HEK293T (cell line): ENCODE data around the gene MATCAP1.

ENCODE experiments used
- CTCF ChIA-PET: fragments of 350-600 bp; formaldehyde crosslinking; extraction: SDS; loops from one replicate; lab custom pipeline; 2021; ENCODE audit warnings: antibody characterized with exemption, inconsistent platforms; lab: Yijun Ruan, JAX
- POLR2A ChIA-PET: fragments of 350-600 bp; formaldehyde crosslinking; extraction: SDS; loops from one replicate; lab custom pipeline; 2020; ENCODE audit warnings: antibody characterized with exemption, inconsistent platforms; lab: Yijun Ruan, JAX
- DNase-seq: peaks from one replicate; pipeline ENCODE4 v3.0.0; 2012; ENCODE audit warnings: mixed read lengths; ENCODE audit errors: extremely low spot score
- ARNT ChIP-seq: fragments of 450-650 bp; IDR thresholded peaks from 2 replicates; pipeline ENCODE4 v1.6.1; 2017; ENCODE audit warnings: mild to moderate bottlenecking
- BHLHE40 ChIP-seq: fragments of 450-650 bp; IDR thresholded peaks from 2 replicates; pipeline ENCODE4 v1.6.1; 2016; ENCODE audit warnings: mild to moderate bottlenecking, moderate library complexity, borderline replicate concordance
- CTBP1 ChIP-seq: fragments of 450-650 bp; IDR thresholded peaks from 2 replicates; pipeline ENCODE4 v1.6.1; 2016; ENCODE audit warnings: borderline replicate concordance
- ELF4 ChIP-seq: fragments of 450-650 bp; IDR thresholded peaks from 2 replicates; pipeline ENCODE4 v1.6.1; 2017; ENCODE audit warnings: antibody characterized with exemption
- FOXA1 ChIP-seq: fragments of 450-650 bp; IDR thresholded peaks from 2 replicates; pipeline ENCODE4 v1.6.1; 2016; ENCODE audit warnings: mild to moderate bottlenecking
- FOXK2 ChIP-seq: fragments of 450-650 bp; IDR thresholded peaks from 2 replicates; pipeline ENCODE4 v1.6.1; 2016; ENCODE audit warnings: mild to moderate bottlenecking
- FOXM1 ChIP-seq: fragments of 450-650 bp; IDR thresholded peaks from 2 replicates; pipeline ENCODE4 v1.6.1; 2017; ENCODE audit warnings: mild to moderate bottlenecking, borderline replicate concordance
- HDGF ChIP-seq: fragments of 450-650 bp; IDR thresholded peaks from 2 replicates; pipeline ENCODE4 v1.6.1; 2017; ENCODE audit warnings: antibody characterized with exemption, borderline replicate concordance
- L3MBTL2 ChIP-seq: fragments of 450-650 bp; conservative IDR thresholded peaks from 2 replicates; pipeline ENCODE4 v1.6.1; 2016; ENCODE audit warnings: mild to moderate bottlenecking
- LEF1 ChIP-seq: fragments of 450-650 bp; IDR thresholded peaks from 2 replicates; pipeline ENCODE4 v1.6.1; 2017; ENCODE audit warnings: mild to moderate bottlenecking, borderline replicate concordance
- NFRKB ChIP-seq: fragments of 450-650 bp; IDR thresholded peaks from 2 replicates; pipeline ENCODE4 v1.6.1; 2016; ENCODE audit warnings: mild to moderate bottlenecking, moderate library complexity
- PKNOX1 ChIP-seq: fragments of 450-650 bp; IDR thresholded peaks from 2 replicates; pipeline ENCODE4 v1.6.1; 2016
- SP1 ChIP-seq: fragments of 450-650 bp; IDR thresholded peaks from 2 replicates; pipeline ENCODE4 v1.6.1; 2017
- SUZ12 ChIP-seq: fragments of 450-650 bp; IDR thresholded peaks from 2 replicates; pipeline ENCODE4 v1.6.1; 2016; ENCODE audit warnings: mild to moderate bottlenecking
- TARDBP ChIP-seq: fragments of 450-650 bp; IDR thresholded peaks from 2 replicates; pipeline ENCODE4 v1.6.1; 2016
- ZNF384 ChIP-seq: fragments of 450-650 bp; IDR thresholded peaks from 2 replicates; pipeline ENCODE4 v1.6.1; 2016

MATCAP1 gene

GRCh38 chr16:67183627-67184452 lies at the start of gene MATCAP1:
TSS of gene MATCAP1 (minus strand) at chr16:67183963. CDS start at chr16:67180610, 3,353 bp downstream.
- CTCF ChIA-PET = interaction anchor here (0.6 kb wide), 1 partner anchor 147 kb away, joined by 3 read pairs; no protein-coding TSS in a partner anchor
- POLR2A ChIA-PET = interaction anchor here (1.5 kb wide), 1 partner anchor 166 kb away, joined by 5 read pairs; no protein-coding TSS in a partner anchor

GRCh38 chr16:67230809-67231660 lies 47.3 kb upstream of the MATCAP1 start:
- no peak for DNase-seq
- ChIA-PET CTCF (no interaction called here), POLR2A (interaction anchor here (1.5 to 1.9 kb wide), 2 partner anchors 12 to 15 kb away, joined by 4 to 5 read pairs; no protein-coding TSS in a partner anchor)
- TF ChIP-seq HDGF = no peak
- TF ChIP-seq LEF1 = no peak
- TF ChIP-seq FOXM1 = no peak
- no peak for TF ChIP-seq TARDBP
- no peak for TF ChIP-seq CTBP1
- TF ChIP-seq NFRKB = no peak

More at GRCh38 chr16:67183627-67184452, at the start of gene MATCAP1:
- DNase-seq = peak; percentile 97
- no peak for TF ChIP-seq FOXM1
- TF ChIP-seq PKNOX1 = peak; percentile 99
- TF ChIP-seq ZNF384 = no peak
- TF ChIP-seq FOXA1 = no peak
- no peak for TF ChIP-seq FOXK2
- no peak for TF ChIP-seq TARDBP
- peak; percentile 77 for TF ChIP-seq SP1

- ChIA-PET POLR2A (interaction anchor here (0.8 to 1.9 kb wide), 2 partner anchors 14 to 16 kb away, joined by 4 to 5 read pairs; no protein-coding TSS in a partner anchor), CTCF (no interaction called here)
Observed at GRCh38 chr16:67229906-67230808, 46.4 kb upstream of the MATCAP1 start.

GRCh38 chr16:67228905-67229304 lies 45.1 kb upstream of the MATCAP1 start:
- TF ChIP-seq ZNF384 = no peak
- TF ChIP-seq SUZ12 = no peak
- TF ChIP-seq ARNT = no peak
- no peak for TF ChIP-seq SP1
- no peak for TF ChIP-seq FOXK2
- TF ChIP-seq ELF4 = no peak
- no peak for TF ChIP-seq NFRKB
- TF ChIP-seq PKNOX1 = no peak
- TF ChIP-seq CTBP1 = no peak
- no peak for TF ChIP-seq TARDBP
- TF ChIP-seq LEF1 = no peak
- no peak for TF ChIP-seq HDGF
- TF ChIP-seq FOXA1 = no peak
- TF ChIP-seq L3MBTL2 = no peak
- no peak for TF ChIP-seq FOXM1
- no peak for TF ChIP-seq BHLHE40
- ChIA-PET POLR2A (interaction anchor here (1.0 to 1.6 kb wide), 2 partner anchors 11 to 17 kb away, joined by 3 to 8 read pairs; no protein-coding TSS in a partner anchor), CTCF (no interaction called here)
- no peak for DNase-seq

More at GRCh38 chr16:67229906-67230808, 46.4 kb upstream of the MATCAP1 start:
- no peak for DNase-seq
- TF ChIP-seq FOXK2 (no peak), L3MBTL2 (no peak), ARNT (no peak), TARDBP (no peak)

GRCh38 chr16:67228034-67228785 lies 44.4 kb upstream of the MATCAP1 start:
- no peak for TF ChIP-seq SUZ12
- no peak for TF ChIP-seq SP1
- TF ChIP-seq LEF1 = no peak
- TF ChIP-seq NFRKB = no peak
- TF ChIP-seq ELF4 = no peak
- no peak for TF ChIP-seq L3MBTL2
- TF ChIP-seq BHLHE40 = no peak
- no peak for TF ChIP-seq CTBP1
- TF ChIP-seq ARNT = no peak
- ChIA-PET CTCF (interaction anchor here (0.8 kb wide), 1 partner anchor 35 kb away, joined by 3 read pairs; no protein-coding TSS in a partner anchor), POLR2A (interaction anchor here (1.0 to 2.4 kb wide), 9 partner anchors 8 to 58 kb away, joined by 3 to 22 read pairs (median 8); partner anchors contain the start of genes FHOD1, NOL3, PLEKHG4 and SLC9A5)
- no peak for DNase-seq
